T follicular helper cell (primary cell): Measurements from ENCODE around the gene IRF2BPL.
A peak's percentile ranks its signal among the peaks of the same experiment; 100 is the strongest.

ENCODE experiments used
- DNase-seq: peaks from one replicate; pipeline ENCODE4 v3.0.0-alpha.2; 2020; ENCODE audit warnings: low read depth

The IRF2BPL gene

DNA sequence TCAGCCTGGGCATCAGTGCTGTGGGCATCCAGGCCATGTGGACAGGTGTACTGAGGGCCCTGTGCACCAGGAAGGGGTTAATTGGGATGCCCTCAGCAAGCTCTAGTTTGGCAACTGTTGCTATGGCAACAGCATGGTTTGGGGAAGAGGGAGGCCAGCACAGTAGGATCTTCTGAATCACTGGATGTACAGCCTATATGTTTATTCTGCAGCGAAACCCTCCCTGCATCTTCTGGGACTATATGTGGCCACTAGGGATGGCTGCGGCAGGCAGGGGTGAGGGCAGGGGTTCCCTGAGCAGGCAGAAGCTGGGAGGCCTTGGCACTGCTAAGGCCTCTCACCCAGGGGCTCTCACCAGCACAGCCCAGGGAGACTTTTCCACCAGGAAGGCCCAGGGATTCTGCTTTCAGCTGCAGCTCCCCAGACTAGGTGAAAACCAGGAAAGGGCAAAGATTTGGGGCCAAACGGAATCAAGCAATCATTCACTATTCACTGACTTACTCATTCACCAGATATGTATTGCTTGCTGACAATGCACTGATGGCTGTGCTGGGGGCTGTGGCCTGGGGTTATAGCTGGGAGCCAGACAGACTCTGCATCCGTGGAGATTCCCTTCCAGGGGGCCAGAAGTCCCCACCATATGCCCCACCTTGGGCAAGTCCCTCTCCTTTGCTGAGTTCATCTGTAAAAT lies 42.8 kb downstream of the IRF2BPL start:
- DNase-seq, result no peak

DNA sequence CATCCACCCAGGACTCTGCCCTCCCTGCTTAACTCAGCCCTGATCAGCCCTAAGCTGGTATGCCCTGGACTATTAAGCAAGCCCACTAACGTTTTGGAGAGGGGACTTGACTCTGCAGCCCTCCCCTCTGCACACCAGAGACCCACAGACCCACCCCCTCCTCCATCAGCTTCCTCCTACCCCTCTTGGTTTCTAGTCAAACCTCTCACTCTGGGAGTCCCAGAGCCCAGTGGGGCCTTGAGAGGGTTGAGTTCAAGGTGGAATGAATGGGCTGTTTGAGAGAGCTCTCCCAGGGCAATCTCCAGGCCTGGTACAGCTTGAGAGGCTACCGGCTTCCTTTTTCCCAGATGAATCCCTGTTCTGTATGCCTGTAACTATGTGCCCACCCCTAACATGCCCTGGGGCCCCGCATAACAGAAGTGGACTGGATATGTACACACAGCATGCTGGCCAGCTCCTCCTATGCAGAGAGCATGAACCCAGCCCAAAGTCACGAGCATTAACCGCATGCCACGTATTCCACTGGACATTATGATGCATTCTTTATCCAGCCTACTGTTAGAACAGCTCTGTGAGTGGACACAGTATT lies 43.6 kb downstream of the IRF2BPL start:
- DNase-seq, result no peak

DNA sequence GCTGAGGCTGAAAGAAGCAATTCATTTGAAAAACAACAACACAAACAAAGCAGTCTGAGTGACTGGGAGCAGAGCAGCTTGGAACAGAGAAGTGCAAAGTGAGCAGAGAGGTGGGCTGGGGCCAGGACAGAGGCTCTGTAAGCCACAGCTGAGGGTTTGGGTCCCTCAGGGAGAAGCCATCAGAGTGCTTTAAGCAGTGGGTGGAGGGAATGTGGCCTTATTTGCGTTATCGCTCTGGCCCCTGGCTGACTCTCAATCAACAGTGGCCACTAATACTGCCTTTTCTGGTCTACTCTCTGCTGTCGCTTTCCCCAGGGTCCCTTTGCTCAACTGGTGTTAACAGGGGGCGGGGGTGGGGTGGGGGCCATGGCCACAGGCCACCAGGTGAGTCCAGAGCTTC lies 44.2 kb downstream of the IRF2BPL start:
- no peak for DNase-seq

DNA sequence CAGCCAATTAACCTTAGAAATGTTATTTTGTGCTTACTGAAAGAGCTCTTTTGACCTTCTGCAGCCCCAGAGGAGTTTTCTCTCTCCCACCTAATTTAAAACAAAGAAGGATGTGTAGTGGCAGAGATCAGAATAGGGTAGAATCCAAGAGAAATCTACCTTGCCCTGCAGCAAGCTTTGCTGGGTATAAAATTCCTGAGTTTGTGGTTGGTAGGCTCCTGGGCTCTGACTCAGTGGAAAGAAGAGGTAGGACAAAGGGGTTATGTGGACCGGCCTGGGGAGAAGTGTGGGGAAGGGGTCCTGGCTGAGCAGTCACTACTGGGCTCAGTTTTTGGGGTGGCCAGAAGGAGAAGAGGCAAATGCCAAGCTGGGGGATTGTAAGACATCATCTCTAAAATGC lies 46.8 kb downstream of the IRF2BPL start:
- DNase-seq, result no peak

DNA sequence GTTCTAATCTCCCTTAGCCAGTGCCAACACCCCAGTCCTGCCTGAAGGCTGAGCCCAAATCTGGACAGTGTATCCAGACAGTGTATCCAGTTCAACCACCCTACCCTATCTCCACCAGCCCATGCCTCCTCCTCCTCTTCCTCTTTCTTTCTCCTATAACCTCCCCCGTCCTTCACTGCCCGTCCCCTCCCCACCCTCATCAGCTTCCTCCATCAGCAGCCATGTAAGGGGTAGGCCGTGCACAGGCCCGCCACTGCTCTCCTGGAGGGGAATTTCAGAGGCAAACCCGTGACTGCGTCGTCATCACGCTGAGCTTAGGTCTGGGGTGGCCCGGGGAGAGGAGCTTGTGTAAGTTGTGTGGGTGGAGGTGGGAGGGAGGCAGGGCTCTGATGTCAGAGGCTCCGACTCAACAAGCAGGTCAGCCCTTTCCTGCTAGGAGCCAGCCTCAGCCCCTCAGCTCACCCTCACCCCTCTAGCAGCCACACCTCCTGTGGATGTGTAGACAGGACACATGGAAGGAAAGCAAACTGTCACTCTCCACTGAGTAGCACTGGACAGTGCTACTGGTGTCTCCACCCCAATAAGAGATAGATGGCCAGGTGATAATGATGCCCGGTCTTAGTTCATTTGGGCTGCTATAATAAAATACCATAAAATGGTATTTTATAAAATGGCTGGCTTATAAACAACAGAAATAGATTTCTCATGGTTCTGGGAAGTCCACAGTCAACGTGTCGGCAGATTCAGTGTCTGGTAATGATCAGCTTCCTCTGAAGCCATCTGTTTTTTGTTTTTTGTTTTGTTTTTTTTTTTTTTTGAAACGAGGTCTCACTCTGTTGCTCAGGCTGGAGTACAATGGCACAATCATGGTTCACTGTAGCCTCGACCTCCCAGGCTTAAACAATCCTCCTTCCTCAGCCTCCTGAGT lies 50.5 kb downstream of the IRF2BPL start:
- DNase-seq, result peak; percentile 75

DNA sequence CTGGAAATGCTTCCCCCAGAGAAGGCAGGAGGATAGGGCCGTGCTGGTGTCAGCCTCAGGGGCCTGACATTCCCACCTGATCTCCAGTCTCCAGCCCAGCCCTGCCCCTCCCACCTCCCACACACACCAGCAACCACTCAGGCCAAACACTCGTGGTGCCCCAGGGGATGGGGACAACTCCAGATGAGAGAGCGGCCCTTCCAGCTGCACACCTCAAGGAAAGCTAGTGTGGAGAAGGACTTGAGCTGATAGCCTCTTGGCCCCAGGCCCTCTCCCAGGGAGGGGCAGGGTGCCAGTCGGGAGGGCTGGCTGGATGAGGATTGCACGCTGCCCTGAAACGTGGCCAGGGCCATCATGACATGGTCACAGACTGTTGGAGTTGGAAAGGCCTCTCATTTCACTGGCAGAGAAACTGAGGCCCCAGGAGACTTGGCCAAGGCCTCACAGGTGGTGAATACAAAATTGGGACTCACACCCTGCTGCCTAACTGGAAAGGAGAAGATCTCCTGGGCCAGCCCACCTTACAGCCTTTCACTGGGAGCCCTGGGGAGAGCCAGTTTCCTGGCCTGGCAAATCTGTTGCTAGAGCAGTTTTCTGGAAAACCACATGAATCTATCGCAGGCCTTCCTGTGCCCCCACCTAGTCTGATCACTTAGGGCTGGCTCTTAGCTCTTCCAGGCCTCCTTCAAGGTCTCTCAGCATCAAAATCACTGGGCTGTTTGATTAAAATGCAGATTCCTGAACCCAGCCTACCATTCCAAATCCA lies 52.1 kb downstream of the IRF2BPL start:
- no peak for DNase-seq

DNA sequence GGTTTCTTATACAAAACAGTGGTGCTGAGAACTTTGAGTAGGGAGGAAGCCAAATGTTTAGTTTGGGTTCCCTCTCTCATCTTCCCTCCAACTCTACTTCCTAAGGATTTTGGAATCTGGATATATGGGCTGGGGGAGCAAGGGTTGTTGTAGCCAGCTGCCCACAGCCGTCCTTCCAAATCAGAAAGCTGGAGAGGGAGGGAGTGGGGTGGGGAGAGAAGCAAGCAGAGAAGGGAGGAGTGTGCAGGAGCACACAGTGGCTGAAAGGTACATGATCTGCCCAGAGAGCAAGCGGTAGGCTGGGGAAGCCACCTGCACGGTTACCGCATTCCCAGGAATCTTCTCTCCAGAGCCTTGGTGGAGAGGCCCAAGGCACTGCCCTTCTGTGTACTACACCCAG lies 52.7 kb downstream of the IRF2BPL start:
- DNase-seq, result no peak

DNA sequence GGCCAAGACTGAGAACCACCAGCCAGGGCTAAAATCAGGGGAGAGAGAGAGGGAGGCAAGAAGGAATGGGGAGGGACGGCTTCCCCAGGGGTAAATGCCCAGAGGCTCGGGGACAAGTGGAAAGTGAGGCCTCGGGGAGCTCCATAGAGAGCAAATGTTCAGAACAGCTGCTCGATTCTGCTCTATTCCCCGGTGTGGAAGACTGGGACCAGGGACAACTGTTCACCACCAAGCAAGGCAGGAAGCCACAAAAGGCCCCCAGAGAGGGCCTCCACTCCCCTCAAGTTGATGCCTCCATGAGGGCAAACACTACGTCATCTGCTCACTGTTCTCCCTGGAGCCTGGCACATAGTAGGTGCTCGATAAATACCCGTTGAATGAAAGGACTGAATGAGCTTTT lies 53.5 kb downstream of the IRF2BPL start:
- no peak for DNase-seq
